SK-N-SH treated with all-trans-retinoic acid at 6 μM for 48 hours (cell line): ENCODE results near the gene NHS.

Experiments
- ATAC-seq: fragments of 200-7000 bp; cut with Tn5 transposase; 3 replicates; pipeline ENCODE4 v1.9.1; 2020; ENCODE audit warnings: mild to moderate bottlenecking, moderate library complexity
- ARNTL ChIP-seq: fragments of 450-650 bp; formaldehyde crosslinking; IDR thresholded peaks from 2 replicates; pipeline ENCODE4 v1.5.0; 2020; ENCODE audit warnings: low read depth, mild to moderate bottlenecking, moderate library complexity, borderline replicate concordance
- BACH2 ChIP-seq: fragments of 250-450 bp; sonication (Bioruptor Pico); IDR thresholded peaks from 2 replicates; pipeline ENCODE4 v1.9.0; 2021; ENCODE audit warnings: mild to moderate bottlenecking, borderline replicate concordance
- CSDC2 ChIP-seq: fragments of 250-450 bp; sonication (Bioruptor Pico); IDR thresholded peaks from 2 replicates; pipeline ENCODE4 v1.5.0; 2020; ENCODE audit warnings: mild to moderate bottlenecking, moderate library complexity
- ESRRG ChIP-seq: fragments of 250-450 bp; sonication (Bioruptor Pico); IDR thresholded peaks from 2 replicates; pipeline ENCODE4 v1.6.1; 2021; ENCODE audit warnings: mild to moderate bottlenecking
- GLIS3 ChIP-seq: fragments of 250-450 bp; sonication (Bioruptor Pico); IDR thresholded peaks from 2 replicates; pipeline ENCODE4 v1.5.0; 2020; ENCODE audit warnings: mild to moderate bottlenecking, moderate library complexity
- ISL1 ChIP-seq: fragments of 250-450 bp; sonication (Bioruptor Pico); IDR thresholded peaks from 2 replicates; pipeline ENCODE4 v2.1.2; 2022; ENCODE audit warnings: mild to moderate bottlenecking, moderate library complexity
- OSR1 ChIP-seq: fragments of 250-450 bp; sonication (Bioruptor Pico); IDR thresholded peaks from 2 replicates; pipeline ENCODE4 v1.8.0; 2022; ENCODE audit warnings: moderate library complexity, mild to moderate bottlenecking, inconsistent platforms
- PPARA ChIP-seq: fragments of 250-450 bp; sonication (Bioruptor Pico); IDR thresholded peaks from 2 replicates; pipeline ENCODE4 v1.5.0; 2020; ENCODE audit warnings: mild to moderate bottlenecking, borderline replicate concordance
- RARB ChIP-seq: fragments of 250-450 bp; sonication (Bioruptor Pico); IDR thresholded peaks from 2 replicates; pipeline ENCODE4 v1.8.0; 2021; ENCODE audit warnings: mild to moderate bottlenecking, moderate library complexity
- TCF4 ChIP-seq: fragments of 250-450 bp; sonication (Bioruptor Pico); IDR thresholded peaks from 2 replicates; pipeline ENCODE4 v1.8.0; 2021; ENCODE audit warnings: mild to moderate bottlenecking, moderate library complexity, borderline replicate concordance
- TOX ChIP-seq: fragments of 250-450 bp; sonication (Bioruptor Pico); IDR thresholded peaks from 2 replicates; pipeline ENCODE4 v1.8.0; 2021; ENCODE audit warnings: mild to moderate bottlenecking, moderate library complexity, borderline replicate concordance
- ZC3H10 ChIP-seq: fragments of 250-450 bp; sonication (Bioruptor Pico); IDR thresholded peaks from 2 replicates; pipeline ENCODE4 v1.5.1; 2021; ENCODE audit warnings: mild to moderate bottlenecking, moderate library complexity
- ZFP3 ChIP-seq: fragments of 250-450 bp; sonication (Bioruptor Pico); IDR thresholded peaks from 2 replicates; pipeline ENCODE4 v1.5.0; 2020; ENCODE audit warnings: mild to moderate bottlenecking, moderate library complexity
- ZFP30 ChIP-seq: fragments of 450-650 bp; formaldehyde crosslinking; IDR thresholded peaks from 2 replicates; pipeline ENCODE4 v1.5.0; 2022; ENCODE audit warnings: mild to moderate bottlenecking, moderate library complexity
- ZNF565 ChIP-seq: fragments of 450-650 bp; formaldehyde crosslinking; conservative IDR thresholded peaks from 2 replicates; pipeline ENCODE4 v1.5.0; 2020; ENCODE audit warnings: low read depth, mild to moderate bottlenecking, moderate library complexity
- ZNF70 ChIP-seq: fragments of 450-650 bp; formaldehyde crosslinking; IDR thresholded peaks from 2 replicates; pipeline ENCODE4 v1.5.0; 2020; ENCODE audit warnings: mild to moderate bottlenecking, moderate library complexity
- ZNF8 ChIP-seq: fragments of 450-650 bp; formaldehyde crosslinking; IDR thresholded peaks from 2 replicates; pipeline ENCODE4 v1.5.0; 2020; ENCODE audit warnings: mild to moderate bottlenecking, moderate library complexity
- TF ChIP-seq, protein P1 (sequence below): fragments of 250-450 bp; sonication (Bioruptor Pico); IDR thresholded peaks from 2 replicates; pipeline ENCODE4 v1.5.1; 2020; ENCODE audit warnings: low read depth, mild to moderate bottlenecking, moderate library complexity
- TF ChIP-seq, protein P2 (sequence below): fragments of 250-450 bp; sonication (Bioruptor Pico); IDR thresholded peaks from 2 replicates; pipeline ENCODE4 v1.8.0; 2021; ENCODE audit warnings: low read depth, mild to moderate bottlenecking, moderate library complexity, borderline replicate concordance
- TF ChIP-seq, protein P3 (sequence below): fragments of 250-450 bp; sonication (Bioruptor Pico); IDR thresholded peaks from 2 replicates; pipeline ENCODE4 v1.5.0; 2020; ENCODE audit warnings: mild to moderate bottlenecking, moderate library complexity
- TF ChIP-seq, protein P4 (sequence below): fragments of 250-450 bp; sonication (Bioruptor Pico); IDR thresholded peaks from 2 replicates; pipeline ENCODE4 v1.8.0; 2020; ENCODE audit warnings: mild to moderate bottlenecking, moderate library complexity, borderline replicate concordance

The NHS gene

DNA sequence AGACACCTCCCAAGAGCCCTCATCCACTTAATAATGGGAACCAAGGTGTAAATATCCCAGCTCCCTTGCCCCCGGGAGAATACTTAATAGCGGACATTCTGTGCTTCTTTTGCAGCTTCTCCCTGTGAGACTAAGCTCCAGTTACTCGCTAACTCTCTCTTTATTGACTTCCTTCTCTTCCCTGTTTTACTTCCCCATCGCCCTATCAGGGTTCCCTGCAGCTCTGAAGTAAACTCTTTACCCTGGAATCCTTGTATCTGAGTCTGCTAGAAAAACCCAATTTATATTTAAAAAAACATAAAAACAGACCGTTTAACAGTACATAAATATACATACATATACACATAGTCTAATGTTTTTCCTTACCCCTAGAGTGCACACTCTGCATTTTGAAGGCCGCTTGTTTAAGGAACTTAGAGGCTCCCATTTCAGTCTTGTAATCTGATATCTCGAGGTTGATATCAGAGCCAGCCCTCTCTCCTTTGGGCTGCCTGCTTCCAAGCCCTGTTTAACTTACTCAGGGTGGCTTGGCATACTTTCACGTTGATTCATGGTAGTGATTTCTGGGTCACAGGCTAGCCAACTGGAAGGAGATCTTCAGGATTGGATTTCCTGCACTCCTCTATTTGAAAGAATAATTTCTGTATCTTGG, 184.9 kb downstream of the NHS start:
- no peak for TF ChIP-seq GLIS3 (CRISPR knock-in tag)
- TF ChIP-seq TOX (CRISPR knock-in tag) = no peak
- TF ChIP-seq, protein P1, sequence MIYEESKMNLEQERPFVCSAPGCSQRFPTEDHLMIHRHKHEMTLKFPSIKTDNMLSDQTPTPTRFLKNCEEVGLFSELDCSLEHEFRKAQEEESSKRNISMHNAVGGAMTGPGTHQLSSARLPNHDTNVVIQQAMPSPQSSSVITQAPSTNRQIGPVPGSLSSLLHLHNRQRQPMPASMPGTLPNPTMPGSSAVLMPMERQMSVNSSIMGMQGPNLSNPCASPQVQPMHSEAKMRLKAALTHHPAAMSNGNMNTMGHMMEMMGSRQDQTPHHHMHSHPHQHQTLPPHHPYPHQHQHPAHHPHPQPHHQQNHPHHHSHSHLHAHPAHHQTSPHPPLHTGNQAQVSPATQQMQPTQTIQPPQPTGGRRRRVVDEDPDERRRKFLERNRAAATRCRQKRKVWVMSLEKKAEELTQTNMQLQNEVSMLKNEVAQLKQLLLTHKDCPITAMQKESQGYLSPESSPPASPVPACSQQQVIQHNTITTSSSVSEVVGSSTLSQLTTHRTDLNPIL (CRISPR knock-in tag) = no peak
- TF ChIP-seq, protein P2, sequence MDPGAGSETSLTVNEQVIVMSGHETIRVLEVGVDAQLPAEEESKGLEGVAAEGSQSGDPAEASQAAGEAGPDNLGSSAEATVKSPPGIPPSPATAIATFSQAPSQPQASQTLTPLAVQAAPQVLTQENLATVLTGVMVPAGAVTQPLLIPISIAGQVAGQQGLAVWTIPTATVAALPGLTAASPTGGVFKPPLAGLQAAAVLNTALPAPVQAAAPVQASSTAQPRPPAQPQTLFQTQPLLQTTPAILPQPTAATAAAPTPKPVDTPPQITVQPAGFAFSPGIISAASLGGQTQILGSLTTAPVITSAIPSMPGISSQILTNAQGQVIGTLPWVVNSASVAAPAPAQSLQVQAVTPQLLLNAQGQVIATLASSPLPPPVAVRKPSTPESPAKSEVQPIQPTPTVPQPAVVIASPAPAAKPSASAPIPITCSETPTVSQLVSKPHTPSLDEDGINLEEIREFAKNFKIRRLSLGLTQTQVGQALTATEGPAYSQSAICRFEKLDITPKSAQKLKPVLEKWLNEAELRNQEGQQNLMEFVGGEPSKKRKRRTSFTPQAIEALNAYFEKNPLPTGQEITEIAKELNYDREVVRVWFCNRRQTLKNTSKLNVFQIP (CRISPR knock-in tag) = no peak
- TF ChIP-seq BACH2 (CRISPR knock-in tag) = no peak
- no peak for TF ChIP-seq CSDC2 (CRISPR knock-in tag)
- peak; percentile 98 for ATAC-seq

DNA sequence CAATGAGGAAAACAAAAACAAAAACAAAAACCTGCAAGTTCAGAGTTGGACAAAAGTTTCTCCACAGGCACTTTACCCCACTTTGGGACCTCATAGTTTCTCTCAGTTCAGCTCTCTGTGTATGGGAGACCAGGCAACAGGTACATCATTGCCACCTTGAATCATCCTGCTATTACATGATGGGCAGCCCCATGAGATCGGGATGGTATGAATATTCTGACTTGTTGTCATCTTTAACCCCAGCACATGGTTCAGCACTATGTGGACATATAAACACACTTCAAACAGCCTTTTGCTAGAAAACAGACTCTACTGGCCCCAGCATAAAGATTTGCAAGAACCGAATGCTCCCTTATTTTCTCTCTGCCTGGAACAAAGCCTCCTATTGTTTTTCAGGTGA, 185.4 kb downstream of the NHS start:
- peak; percentile 23 for ATAC-seq
- no peak for TF ChIP-seq BACH2 (CRISPR knock-in tag)
- TF ChIP-seq, protein P3, sequence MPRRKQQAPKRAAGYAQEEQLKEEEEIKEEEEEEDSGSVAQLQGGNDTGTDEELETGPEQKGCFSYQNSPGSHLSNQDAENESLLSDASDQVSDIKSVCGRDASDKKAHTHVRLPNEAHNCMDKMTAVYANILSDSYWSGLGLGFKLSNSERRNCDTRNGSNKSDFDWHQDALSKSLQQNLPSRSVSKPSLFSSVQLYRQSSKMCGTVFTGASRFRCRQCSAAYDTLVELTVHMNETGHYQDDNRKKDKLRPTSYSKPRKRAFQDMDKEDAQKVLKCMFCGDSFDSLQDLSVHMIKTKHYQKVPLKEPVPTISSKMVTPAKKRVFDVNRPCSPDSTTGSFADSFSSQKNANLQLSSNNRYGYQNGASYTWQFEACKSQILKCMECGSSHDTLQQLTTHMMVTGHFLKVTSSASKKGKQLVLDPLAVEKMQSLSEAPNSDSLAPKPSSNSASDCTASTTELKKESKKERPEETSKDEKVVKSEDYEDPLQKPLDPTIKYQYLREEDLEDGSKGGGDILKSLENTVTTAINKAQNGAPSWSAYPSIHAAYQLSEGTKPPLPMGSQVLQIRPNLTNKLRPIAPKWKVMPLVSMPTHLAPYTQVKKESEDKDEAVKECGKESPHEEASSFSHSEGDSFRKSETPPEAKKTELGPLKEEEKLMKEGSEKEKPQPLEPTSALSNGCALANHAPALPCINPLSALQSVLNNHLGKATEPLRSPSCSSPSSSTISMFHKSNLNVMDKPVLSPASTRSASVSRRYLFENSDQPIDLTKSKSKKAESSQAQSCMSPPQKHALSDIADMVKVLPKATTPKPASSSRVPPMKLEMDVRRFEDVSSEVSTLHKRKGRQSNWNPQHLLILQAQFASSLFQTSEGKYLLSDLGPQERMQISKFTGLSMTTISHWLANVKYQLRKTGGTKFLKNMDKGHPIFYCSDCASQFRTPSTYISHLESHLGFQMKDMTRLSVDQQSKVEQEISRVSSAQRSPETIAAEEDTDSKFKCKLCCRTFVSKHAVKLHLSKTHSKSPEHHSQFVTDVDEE (CRISPR knock-in tag) = no peak
- no peak for TF ChIP-seq ZNF8 (CRISPR knock-in tag)
- TF ChIP-seq OSR1 = no peak
- TF ChIP-seq ZNF70 (CRISPR knock-in tag) = no peak
- no peak for TF ChIP-seq RARB (CRISPR knock-in tag)
- TF ChIP-seq ZNF565 = no peak
- no peak for TF ChIP-seq ESRRG (CRISPR knock-in tag)
- TF ChIP-seq, protein P1 (CRISPR knock-in tag) = no peak
- no peak for TF ChIP-seq TCF4 (CRISPR knock-in tag)
- TF ChIP-seq ZFP30 (CRISPR knock-in tag) = no peak
- no peak for TF ChIP-seq GLIS3 (CRISPR knock-in tag)
- no peak for TF ChIP-seq ZFP3 (CRISPR knock-in tag)
- no peak for TF ChIP-seq ARNTL (CRISPR knock-in tag)
- TF ChIP-seq PPARA (CRISPR knock-in tag) = no peak

DNA sequence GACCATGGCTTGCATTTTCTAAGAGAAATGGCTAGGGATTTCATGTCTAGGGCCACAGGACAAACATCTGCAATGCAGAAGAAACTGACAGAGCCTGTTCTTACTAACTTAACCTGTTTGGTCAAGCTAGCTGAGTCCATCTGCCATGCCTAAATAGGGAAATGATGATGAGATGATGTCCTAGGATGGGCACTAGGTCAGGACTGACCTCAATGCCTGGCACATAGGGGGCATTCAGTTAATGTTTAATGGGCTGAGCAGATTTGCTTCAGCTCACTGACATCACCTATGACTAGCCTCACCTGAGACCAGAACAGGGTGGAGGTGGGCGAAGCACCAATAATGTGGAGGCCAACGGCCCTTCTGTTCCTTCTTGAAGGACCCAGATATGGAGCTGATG, 188.1 kb downstream of the NHS start:
- ATAC-seq = no peak
- TF ChIP-seq, protein P2 (CRISPR knock-in tag) = no peak
- TF ChIP-seq ZNF8 (CRISPR knock-in tag) (no peak), OSR1 (no peak), ZNF70 (CRISPR knock-in tag) (no peak), ZFP30 (CRISPR knock-in tag) (no peak), CSDC2 (CRISPR knock-in tag) (no peak), ZC3H10 (no peak), PPARA (CRISPR knock-in tag) (no peak), BACH2 (CRISPR knock-in tag) (no peak), ISL1 (CRISPR knock-in tag) (no peak), TOX (CRISPR knock-in tag) (no peak), ARNTL (CRISPR knock-in tag) (no peak)
- TF ChIP-seq, protein P3 (CRISPR knock-in tag) = no peak
- TF ChIP-seq, protein P4, sequence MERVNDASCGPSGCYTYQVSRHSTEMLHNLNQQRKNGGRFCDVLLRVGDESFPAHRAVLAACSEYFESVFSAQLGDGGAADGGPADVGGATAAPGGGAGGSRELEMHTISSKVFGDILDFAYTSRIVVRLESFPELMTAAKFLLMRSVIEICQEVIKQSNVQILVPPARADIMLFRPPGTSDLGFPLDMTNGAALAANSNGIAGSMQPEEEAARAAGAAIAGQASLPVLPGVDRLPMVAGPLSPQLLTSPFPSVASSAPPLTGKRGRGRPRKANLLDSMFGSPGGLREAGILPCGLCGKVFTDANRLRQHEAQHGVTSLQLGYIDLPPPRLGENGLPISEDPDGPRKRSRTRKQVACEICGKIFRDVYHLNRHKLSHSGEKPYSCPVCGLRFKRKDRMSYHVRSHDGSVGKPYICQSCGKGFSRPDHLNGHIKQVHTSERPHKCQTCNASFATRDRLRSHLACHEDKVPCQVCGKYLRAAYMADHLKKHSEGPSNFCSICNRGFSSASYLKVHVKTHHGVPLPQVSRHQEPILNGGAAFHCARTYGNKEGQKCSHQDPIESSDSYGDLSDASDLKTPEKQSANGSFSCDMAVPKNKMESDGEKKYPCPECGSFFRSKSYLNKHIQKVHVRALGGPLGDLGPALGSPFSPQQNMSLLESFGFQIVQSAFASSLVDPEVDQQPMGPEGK = no peak
- TF ChIP-seq, protein P1 (CRISPR knock-in tag) = no peak
